Measurements from ENCODE around the gene GALNT2. TPM values are rescaled to one million over a fixed set of nuclear protein-coding genes. Genes with fewer than 3 reads are reported as not detected.

Gene GALNT2
- total RNA-seq, 1 donor from 2014 or later = 60.7 TPM

DNA sequence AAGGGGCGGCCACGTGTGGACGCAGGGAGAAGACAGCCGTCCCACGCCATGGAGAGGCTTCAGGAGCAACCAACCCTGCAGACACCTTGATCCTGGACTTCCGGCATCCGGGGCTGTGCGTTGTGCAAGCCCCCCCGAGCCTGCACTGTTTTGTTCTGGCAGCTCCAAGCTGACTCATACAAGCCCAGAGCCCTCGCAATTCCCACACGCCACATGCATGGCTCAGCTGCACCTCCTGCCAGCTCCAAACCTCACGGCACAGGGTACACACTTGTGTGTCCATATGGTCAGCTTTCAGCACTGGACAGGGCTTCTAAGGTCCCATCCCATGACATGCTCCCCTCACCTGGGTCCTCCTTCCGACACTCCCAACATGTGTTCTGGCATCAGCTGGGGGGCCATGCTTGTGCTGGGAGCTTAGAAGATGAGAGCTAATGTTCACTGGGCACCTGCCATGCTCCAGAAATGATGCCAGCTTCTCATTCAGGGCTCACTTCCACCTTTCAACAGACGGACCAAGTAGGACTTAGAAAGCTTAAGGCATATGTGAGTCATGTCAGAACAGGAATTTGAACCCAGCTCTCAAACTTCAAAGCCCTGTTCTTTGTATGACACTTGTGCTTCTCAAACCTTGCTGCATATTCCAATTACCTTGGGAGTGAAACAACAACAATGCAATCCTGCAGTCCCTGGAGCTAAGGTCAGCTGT lies 221.8 kb downstream of the GALNT2 start:
- no peak for DNase-seq (ENCODE audit: low read depth)
- TF ChIP-seq, protein P1, sequence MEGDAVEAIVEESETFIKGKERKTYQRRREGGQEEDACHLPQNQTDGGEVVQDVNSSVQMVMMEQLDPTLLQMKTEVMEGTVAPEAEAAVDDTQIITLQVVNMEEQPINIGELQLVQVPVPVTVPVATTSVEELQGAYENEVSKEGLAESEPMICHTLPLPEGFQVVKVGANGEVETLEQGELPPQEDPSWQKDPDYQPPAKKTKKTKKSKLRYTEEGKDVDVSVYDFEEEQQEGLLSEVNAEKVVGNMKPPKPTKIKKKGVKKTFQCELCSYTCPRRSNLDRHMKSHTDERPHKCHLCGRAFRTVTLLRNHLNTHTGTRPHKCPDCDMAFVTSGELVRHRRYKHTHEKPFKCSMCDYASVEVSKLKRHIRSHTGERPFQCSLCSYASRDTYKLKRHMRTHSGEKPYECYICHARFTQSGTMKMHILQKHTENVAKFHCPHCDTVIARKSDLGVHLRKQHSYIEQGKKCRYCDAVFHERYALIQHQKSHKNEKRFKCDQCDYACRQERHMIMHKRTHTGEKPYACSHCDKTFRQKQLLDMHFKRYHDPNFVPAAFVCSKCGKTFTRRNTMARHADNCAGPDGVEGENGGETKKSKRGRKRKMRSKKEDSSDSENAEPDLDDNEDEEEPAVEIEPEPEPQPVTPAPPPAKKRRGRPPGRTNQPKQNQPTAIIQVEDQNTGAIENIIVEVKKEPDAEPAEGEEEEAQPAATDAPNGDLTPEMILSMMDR (IDR thresholded peaks at IDR 0.05; ENCODE audit: insufficient read depth, low read length, poor library complexity, severe bottlenecking) = no peak
- peaks cover 22% of the 10 kb centered on the region for H3K27me3 ChIP-seq (ENCODE audit: control insufficient read depth, insufficient read depth, low read length)
- no peaks in the 10 kb centered on the region for H3K36me3 ChIP-seq (ENCODE audit: control insufficient read depth, insufficient read depth, low read length)
- H3K4me3 ChIP-seq (ENCODE audit: low read depth, low read length) = no peak overlapping the region

- TF ChIP-seq, protein P1 (IDR thresholded peaks at IDR 0.05; ENCODE audit: insufficient read depth, low read length, poor library complexity, severe bottlenecking) = no peak
- Histone ChIP-seq H3K4me3 (ENCODE audit: low read depth, low read length) (no peak overlapping the region), H3K36me3 (ENCODE audit: control insufficient read depth, insufficient read depth, low read length) (no peaks in the 10 kb centered on the region), H3K27me3 (ENCODE audit: control insufficient read depth, insufficient read depth, low read length) (peaks cover 26% of the 10 kb centered on the region)
- no peak for DNase-seq (ENCODE audit: low read depth)
Measured at GRCh38 chr1:230289350-230289644, 222.3 kb downstream of the GALNT2 start.

DNA sequence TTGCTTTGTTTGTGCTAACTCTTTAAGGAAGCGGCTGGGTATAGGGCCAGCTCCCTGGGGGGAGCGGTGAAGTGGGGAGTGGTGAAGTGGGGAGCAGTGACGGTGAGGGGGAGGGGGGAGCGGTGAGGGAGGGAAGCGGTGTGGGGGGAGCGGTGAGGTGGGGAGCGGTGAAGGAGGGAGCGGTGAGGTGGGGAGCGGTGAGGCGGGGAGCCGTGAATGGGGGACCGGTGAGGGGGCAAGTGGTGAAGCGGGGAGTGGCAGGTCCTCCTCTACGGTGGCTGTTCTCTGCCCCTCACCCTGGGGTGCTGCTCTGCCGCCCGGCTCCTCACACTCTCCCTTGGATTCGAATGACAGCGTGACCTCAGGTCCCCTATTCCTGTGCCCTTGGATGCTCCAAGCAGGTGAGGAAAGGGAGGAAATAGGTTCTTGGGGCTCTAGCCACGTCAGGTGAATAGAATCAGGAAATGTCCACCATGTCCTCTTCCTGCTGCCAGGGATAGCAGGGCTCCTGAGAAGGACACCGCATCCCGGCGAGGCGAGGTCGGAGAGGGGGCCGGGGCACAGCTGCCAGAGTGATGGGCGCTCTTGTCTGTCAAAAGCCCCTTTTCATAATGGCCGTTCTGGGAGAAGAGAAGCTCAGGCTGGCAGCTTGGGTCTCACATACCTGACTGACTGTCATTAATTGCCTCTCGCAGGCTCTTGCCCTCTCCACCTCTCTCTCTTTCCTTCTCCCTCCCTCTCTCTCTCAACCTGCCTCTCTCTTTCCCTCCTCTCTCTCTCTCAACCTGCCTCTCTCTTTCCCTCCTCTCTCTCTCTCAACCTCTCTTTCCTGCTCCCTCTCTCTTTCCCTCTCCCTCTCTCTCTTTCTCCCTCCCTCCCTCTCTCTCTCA lies 224.9 kb downstream of the GALNT2 start:
- TF ChIP-seq, protein P1 (IDR thresholded peaks at IDR 0.05; ENCODE audit: insufficient read depth, low read length, poor library complexity, severe bottlenecking) = no peak
- no peak overlapping the region for H3K4me3 ChIP-seq (ENCODE audit: low read depth, low read length)
- no peak for DNase-seq (ENCODE audit: low read depth)
- no peaks in the 10 kb centered on the region for H3K36me3 ChIP-seq (ENCODE audit: control insufficient read depth, insufficient read depth, low read length)
- H3K27me3 ChIP-seq (ENCODE audit: control insufficient read depth, insufficient read depth, low read length) = peaks cover 26% of the 10 kb centered on the region

- TF ChIP-seq, protein P1 (IDR thresholded peaks at IDR 0.05; ENCODE audit: insufficient read depth, low read length, poor library complexity, severe bottlenecking) = no peak
- peaks cover 26% of the 10 kb centered on the region for H3K27me3 ChIP-seq (ENCODE audit: control insufficient read depth, insufficient read depth, low read length)
- no peak overlapping the region for H3K4me3 ChIP-seq (ENCODE audit: low read depth, low read length)
- no peaks in the 10 kb centered on the region for H3K36me3 ChIP-seq (ENCODE audit: control insufficient read depth, insufficient read depth, low read length)
- no peak for DNase-seq (ENCODE audit: low read depth)
Measured at GRCh38 chr1:230292689-230293389, 225.8 kb downstream of the GALNT2 start.

GRCh38 chr1:230293390-230293700 lies 226.3 kb downstream of the GALNT2 start:
- no peak for DNase-seq (ENCODE audit: low read depth)
- Histone ChIP-seq H3K36me3 (ENCODE audit: control insufficient read depth, insufficient read depth, low read length) (no peaks in the 10 kb centered on the region), H3K4me3 (ENCODE audit: low read depth, low read length) (no peak overlapping the region), H3K27me3 (ENCODE audit: control insufficient read depth, insufficient read depth, low read length) (peaks cover 26% of the 10 kb centered on the region)
- TF ChIP-seq, protein P1 (IDR thresholded peaks at IDR 0.05; ENCODE audit: insufficient read depth, low read length, poor library complexity, severe bottlenecking) = no peak

All from kidney epithelial cell (primary cell).